ENCODE measurements around the gene DDX42.
"Not testable (repeated sequence)": the region's sequence is repeated elsewhere in the genome, so short reads cannot be mapped to it uniquely, and the experiment has no call there.

The DDX42 gene

GRCh38 chr17:63837480-63837879 lies 63.5 kb downstream of the DDX42 start:
- no peak for DNase-seq (ENCODE audit: low read depth in 1 of 2, low spot score in 1 of 2)

GRCh38 chr17:63837962-63838600 lies 64.1 kb downstream of the DDX42 start:
- DNase-seq (ENCODE audit: low read depth in 1 of 2, low spot score in 1 of 2): no peak

GRCh38 chr17:63838631-63839171 lies 64.7 kb downstream of the DDX42 start:
- DNase-seq (ENCODE audit: low read depth in 1 of 2, low spot score in 1 of 2): no peak

- DNase-seq (ENCODE audit: low read depth in 1 of 2, low spot score in 1 of 2): no peak
Observed at GRCh38 chr17:63840591-63841349, 66.8 kb downstream of the DDX42 start.

GRCh38 chr17:63841350-63842172 lies 67.6 kb downstream of the DDX42 start:
- DNase-seq (ENCODE audit: low read depth in 1 of 2, low spot score in 1 of 2): no peak

GRCh38 chr17:63842173-63842539 lies 68.2 kb downstream of the DDX42 start:
- peak in 1 of 2 donors; percentile 27 for DNase-seq (ENCODE audit: low read depth in 1 of 2, low spot score in 1 of 2)

GRCh38 chr17:63842540-63843386 lies 68.8 kb downstream of the DDX42 start, which contains the start of gene SMARCD2:
Gene SMARCD2, minus strand, starts transcription at chr17:63842685. Its CDS starts 11 bp downstream, at chr17:63842674.
- DNase-seq (ENCODE audit: low read depth in 1 of 2, low spot score in 1 of 2): peak; percentile 98 to 99

- not testable (repeated sequence) for DNase-seq (ENCODE audit: low read depth in 1 of 2, low spot score in 1 of 2)
Observed at GRCh38 chr17:63843387-63843888, 69.5 kb downstream of the DDX42 start.

GRCh38 chr17:63843910-63844677 lies 70.1 kb downstream of the DDX42 start:
- no peak for DNase-seq (ENCODE audit: low read depth in 1 of 2, low spot score in 1 of 2)

- DNase-seq (ENCODE audit: low read depth in 1 of 2, low spot score in 1 of 2): no peak
Observed at GRCh38 chr17:63845509-63845908, 71.5 kb downstream of the DDX42 start.

- DNase-seq (ENCODE audit: low read depth in 1 of 2, low spot score in 1 of 2): no peak
Observed at GRCh38 chr17:63847525-63848249, 73.7 kb downstream of the DDX42 start.

GRCh38 chr17:63848834-63849689 lies 75.1 kb downstream of the DDX42 start:
- peak; percentile 93 for DNase-seq (ENCODE audit: low read depth in 1 of 2, low spot score in 1 of 2)

GRCh38 chr17:63850401-63850800 lies 76.4 kb downstream of the DDX42 start:
- no peak for DNase-seq (ENCODE audit: low read depth in 1 of 2, low spot score in 1 of 2)

GRCh38 chr17:63853260-63853659 lies 79.3 kb downstream of the DDX42 start:
- no peak for DNase-seq (ENCODE audit: low read depth in 1 of 2, low spot score in 1 of 2)

GRCh38 chr17:63854709-63855108 lies 80.7 kb downstream of the DDX42 start:
- DNase-seq (ENCODE audit: low read depth in 1 of 2, low spot score in 1 of 2): no peak

GRCh38 chr17:63855185-63855584 lies 81.2 kb downstream of the DDX42 start:
- DNase-seq (ENCODE audit: low read depth in 1 of 2, low spot score in 1 of 2): no peak

- DNase-seq (ENCODE audit: low read depth in 1 of 2, low spot score in 1 of 2): not testable (repeated sequence)
Observed at GRCh38 chr17:63856425-63856824, 82.5 kb downstream of the DDX42 start.

- DNase-seq (ENCODE audit: low read depth in 1 of 2, low spot score in 1 of 2): no peak
Observed at GRCh38 chr17:63859257-63859656, 85.3 kb downstream of the DDX42 start.
